ENCODE data around the gene C4B.
"Not testable (repeated sequence)": the region's sequence is repeated elsewhere in the genome, so short reads cannot be mapped to it uniquely, and the experiment has no call there.

C4B gene

DNA sequence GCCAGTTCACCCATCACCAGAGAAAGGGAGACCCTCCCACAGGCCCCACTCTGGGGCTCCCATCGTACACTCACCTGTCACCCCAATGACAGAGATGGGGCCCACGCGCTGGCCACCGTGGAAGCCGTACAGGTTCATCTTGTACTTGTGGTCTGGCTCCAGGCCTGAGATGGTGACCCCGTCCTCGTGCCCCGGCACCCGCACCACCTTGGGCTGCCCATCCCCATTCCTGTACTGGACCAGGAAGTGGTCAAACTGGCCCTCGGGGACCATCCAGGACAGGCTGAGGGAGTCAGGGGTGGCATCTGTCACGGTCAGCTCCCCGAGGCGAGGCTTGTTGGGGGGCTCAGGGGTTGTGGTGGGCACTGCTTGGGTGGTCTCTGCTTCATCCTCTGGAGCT is 38.7 kb downstream of the C4B start:
- not testable (repeated sequence) for H3K27me3 ChIP-seq (ENCODE audit: control insufficient read depth, insufficient read depth, low read length); H3K9ac ChIP-seq (ENCODE audit: low read length); H3K36me3 ChIP-seq (ENCODE audit: control insufficient read depth, insufficient read depth, low read length); H3K4me1 ChIP-seq (ENCODE audit: control insufficient read depth, insufficient read depth, low read length); H3K4me3 ChIP-seq (ENCODE audit: low read length); H3K27ac ChIP-seq (ENCODE audit: low read depth, low read length)

DNA sequence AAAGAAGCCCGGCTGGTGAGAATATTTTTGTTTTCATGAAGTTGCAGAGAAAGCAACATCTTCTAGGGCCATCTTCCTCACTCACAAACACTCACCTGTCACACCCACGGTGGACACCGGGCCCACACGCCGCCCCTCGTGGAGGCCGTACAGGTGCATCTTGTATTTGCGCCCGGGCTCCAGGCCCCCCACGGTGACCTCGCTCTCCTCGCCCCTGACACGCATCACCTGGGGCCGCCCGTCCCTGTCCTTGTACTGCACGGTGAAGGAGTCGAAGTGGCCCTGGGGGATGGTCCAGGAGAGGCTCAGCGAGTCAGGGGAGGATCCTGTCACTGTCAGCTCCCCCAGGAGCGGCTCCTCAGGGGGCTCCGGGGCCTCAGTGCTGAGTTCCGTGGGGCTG is 41.2 kb downstream of the C4B start:
- not testable (repeated sequence) for H3K4me3 ChIP-seq (ENCODE audit: low read length); H3K9ac ChIP-seq (ENCODE audit: low read length); H3K27ac ChIP-seq (ENCODE audit: low read depth, low read length); H3K4me1 ChIP-seq (ENCODE audit: control insufficient read depth, insufficient read depth, low read length); H3K36me3 ChIP-seq (ENCODE audit: control insufficient read depth, insufficient read depth, low read length); H3K27me3 ChIP-seq (ENCODE audit: control insufficient read depth, insufficient read depth, low read length)

DNA sequence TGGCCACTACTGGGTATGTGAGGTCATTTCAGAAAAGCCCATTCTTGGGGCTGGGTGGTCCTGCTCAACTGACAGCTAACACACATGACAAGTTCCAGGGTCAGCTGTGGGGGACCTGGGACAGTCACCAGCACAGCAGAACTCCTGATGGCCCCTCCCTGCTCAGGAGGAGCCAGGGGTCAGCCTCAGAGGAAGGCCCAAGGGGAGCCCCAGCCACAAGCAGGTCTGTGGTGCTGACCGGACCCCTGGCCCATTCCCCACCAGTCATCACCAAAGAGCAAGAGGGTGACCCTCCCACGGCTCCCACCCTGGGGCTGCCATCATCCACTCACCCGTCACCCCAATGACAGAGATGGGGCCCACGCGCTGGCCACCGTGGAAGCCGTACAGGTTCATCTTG is 41.7 kb downstream of the C4B start:
- Histone ChIP-seq H3K36me3 (ENCODE audit: control insufficient read depth, insufficient read depth, low read length) (peaks cover 3% of the 10 kb centered on the region), H3K27ac (ENCODE audit: low read depth, low read length) (no peak overlapping the region), H3K4me3 (ENCODE audit: low read length) (no peak overlapping the region), H3K4me1 (ENCODE audit: control insufficient read depth, insufficient read depth, low read length) (no peaks in the 10 kb centered on the region), H3K9ac (ENCODE audit: low read length) (no peak overlapping the region), H3K27me3 (ENCODE audit: control insufficient read depth, insufficient read depth, low read length) (peaks cover 2% of the 10 kb centered on the region)

DNA sequence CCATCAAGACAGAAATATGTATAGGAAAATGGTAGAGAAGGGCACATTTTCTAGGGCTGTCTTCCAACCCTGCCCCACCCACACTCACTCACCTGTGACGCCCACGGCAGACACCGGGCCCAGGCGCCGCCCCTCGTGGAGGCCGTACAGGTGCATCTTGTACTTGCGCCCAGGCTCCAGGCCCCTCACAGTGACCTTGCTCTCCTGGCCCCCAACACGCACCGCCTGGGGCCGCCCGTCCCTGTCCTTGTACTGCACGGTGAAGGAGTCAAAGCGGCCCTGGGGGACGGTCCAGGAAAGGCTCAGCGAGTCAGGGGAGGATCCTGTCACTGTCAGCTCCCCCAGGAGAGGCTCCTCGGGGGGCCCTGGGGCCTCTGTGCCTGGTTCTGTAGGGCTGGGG is 43.4 kb downstream of the C4B start:
- Histone ChIP-seq H3K4me3 (ENCODE audit: low read length) (no peak overlapping the region), H3K27ac (ENCODE audit: low read depth, low read length) (no peak overlapping the region), H3K9ac (ENCODE audit: low read length) (no peak overlapping the region), H3K27me3 (ENCODE audit: control insufficient read depth, insufficient read depth, low read length) (peaks cover 2% of the 10 kb centered on the region), H3K4me1 (ENCODE audit: control insufficient read depth, insufficient read depth, low read length) (no peaks in the 10 kb centered on the region), H3K36me3 (ENCODE audit: control insufficient read depth, insufficient read depth, low read length) (peaks cover 6% of the 10 kb centered on the region)

DNA sequence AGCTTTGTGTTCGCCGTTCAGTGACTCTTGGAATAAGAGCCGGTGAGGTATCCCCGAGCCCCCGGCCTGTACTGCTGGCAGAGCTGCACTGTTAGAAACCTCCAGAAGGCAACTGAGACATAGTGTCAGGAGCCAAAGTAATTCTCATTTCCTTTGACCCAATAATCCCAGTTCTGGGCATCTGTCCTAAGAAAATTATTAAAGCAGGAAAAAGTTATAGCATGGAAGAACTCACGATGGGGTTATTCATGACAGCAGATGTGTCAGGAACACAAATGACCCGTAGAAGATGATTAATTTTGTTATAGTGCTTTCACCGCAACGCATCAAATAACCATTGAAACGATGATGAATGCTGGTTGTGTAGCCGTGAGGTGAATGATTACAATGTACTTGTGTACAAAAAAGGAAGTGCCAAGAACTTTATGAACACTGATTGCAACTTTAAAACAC is 43.9 kb downstream of the C4B start:
- H3K36me3 ChIP-seq (ENCODE audit: control insufficient read depth, insufficient read depth, low read length), result peaks cover 6% of the 10 kb centered on the region
- no peaks in the 10 kb centered on the region for H3K4me1 ChIP-seq (ENCODE audit: control insufficient read depth, insufficient read depth, low read length)
- H3K9ac ChIP-seq (ENCODE audit: low read length), result no peak overlapping the region
- no peak overlapping the region for H3K4me3 ChIP-seq (ENCODE audit: low read length)
- peaks cover 2% of the 10 kb centered on the region for H3K27me3 ChIP-seq (ENCODE audit: control insufficient read depth, insufficient read depth, low read length)
- no peak overlapping the region for H3K27ac ChIP-seq (ENCODE audit: low read depth, low read length)

DNA sequence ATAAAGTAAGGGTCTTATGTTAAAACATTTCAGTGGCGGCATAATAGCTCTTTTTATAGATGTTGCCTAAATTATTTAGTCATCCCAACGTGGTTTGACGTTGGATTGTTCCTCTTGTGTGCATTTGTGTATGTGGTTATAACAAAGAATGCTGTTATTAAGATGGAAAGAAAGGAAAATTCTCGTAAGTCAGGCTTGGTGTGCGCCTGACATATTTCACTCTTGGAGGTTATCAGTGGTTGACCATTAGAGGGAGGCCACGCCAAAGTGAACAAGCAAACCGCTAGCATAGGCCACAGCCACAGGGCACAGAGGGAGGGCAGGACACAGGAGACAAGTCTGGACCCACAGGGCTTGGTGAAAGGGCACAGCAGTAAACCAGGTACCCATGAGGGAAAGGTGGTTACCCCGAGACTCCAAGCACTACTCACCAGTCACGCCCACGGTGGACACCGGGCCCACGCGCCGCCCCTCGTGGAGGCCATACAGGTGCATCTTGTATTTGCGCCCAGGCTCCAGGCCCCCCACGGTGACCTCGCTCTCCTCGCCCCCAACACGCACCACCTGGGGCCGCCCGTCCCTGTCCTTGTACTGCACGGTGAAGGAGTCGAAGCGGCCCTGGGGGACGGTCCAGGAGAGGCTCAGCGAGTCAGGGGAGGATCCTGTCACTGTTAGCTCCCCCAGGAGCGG is 46.5 kb downstream of the C4B start:
- H3K4me1 ChIP-seq (ENCODE audit: control insufficient read depth, insufficient read depth, low read length), result no peaks in the 10 kb centered on the region
- H3K36me3 ChIP-seq (ENCODE audit: control insufficient read depth, insufficient read depth, low read length), result peaks cover 10% of the 10 kb centered on the region
- no peaks in the 10 kb centered on the region for H3K27me3 ChIP-seq (ENCODE audit: control insufficient read depth, insufficient read depth, low read length)

DNA sequence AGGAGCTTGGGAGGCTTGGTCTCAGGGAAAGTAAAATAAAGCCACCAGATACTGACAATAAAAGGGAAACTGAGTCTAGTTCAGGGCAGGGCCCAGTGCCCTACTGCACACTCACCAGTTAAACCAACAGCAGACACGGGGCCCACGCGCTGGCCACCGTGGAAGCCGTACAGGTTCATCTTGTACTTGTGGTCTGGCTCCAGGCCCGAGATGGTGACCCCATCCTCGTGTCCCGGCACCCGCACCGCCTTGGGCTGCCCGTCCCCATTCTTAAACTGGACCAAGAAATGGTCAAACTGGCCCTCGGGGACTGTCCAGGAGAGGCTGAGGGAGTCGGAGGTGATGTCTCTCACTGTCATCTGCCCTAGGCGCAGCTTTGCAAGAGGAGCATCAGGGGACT is 50.1 kb downstream of the C4B start:
- Histone ChIP-seq H3K4me1 (ENCODE audit: control insufficient read depth, insufficient read depth, low read length) (no peaks in the 10 kb centered on the region), H3K27ac (ENCODE audit: low read depth, low read length) (no peak overlapping the region), H3K9ac (ENCODE audit: low read length) (no peak overlapping the region), H3K4me3 (ENCODE audit: low read length) (no peak overlapping the region), H3K36me3 (ENCODE audit: control insufficient read depth, insufficient read depth, low read length) (peaks cover 12% of the 10 kb centered on the region), H3K27me3 (ENCODE audit: control insufficient read depth, insufficient read depth, low read length) (no peaks in the 10 kb centered on the region)

More for the DNA sequence above, 46.5 kb downstream of the C4B start:
- no peak overlapping the region for H3K9ac ChIP-seq (ENCODE audit: low read length)
- H3K27ac ChIP-seq (ENCODE audit: low read depth, low read length), result no peak overlapping the region
- no peak overlapping the region for H3K4me3 ChIP-seq (ENCODE audit: low read length)

DNA sequence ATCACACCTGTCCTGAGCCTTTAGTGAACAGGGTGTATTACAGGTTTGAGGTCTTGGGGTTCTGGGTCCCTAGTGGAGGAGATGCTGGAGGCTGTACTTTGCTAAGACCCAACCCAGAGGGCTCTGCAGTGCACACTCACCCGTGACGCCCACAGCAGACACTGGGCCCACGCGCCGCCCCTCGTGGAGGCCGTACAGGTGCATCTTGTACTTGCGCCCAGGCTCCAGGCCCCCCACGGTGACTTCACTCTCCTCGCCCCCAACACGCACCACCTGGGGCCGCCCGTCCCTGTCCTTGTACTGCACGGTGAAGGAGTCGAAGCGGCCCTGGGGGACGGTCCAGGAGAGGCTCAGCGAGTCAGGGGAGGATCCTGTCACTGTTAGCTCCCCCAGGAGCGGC is 52.9 kb downstream of the C4B start:
- not testable (repeated sequence) for H3K9ac ChIP-seq (ENCODE audit: low read length); H3K27me3 ChIP-seq (ENCODE audit: control insufficient read depth, insufficient read depth, low read length); H3K4me3 ChIP-seq (ENCODE audit: low read length); H3K4me1 ChIP-seq (ENCODE audit: control insufficient read depth, insufficient read depth, low read length); H3K27ac ChIP-seq (ENCODE audit: low read depth, low read length); H3K36me3 ChIP-seq (ENCODE audit: control insufficient read depth, insufficient read depth, low read length)

DNA sequence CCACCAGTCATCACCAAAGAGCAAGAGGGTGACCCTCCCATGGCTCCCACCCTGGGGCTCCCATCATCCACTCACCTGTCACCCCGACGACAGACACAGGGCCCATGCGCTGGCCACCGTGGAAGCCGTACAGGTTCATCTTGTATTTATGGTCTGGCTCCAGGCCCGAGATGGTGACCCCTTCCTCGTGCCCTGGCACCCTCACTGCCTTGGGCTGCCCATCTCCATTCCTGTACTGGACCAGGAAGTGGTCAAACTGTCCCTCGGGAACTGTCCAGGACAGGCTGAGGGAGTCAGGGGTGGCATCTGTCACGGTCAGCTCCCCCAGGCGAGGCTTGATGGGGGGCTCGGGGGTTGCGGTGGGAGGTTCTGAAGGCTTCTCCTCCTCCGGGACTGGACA is 53.7 kb downstream of the C4B start:
- H3K4me3 ChIP-seq (ENCODE audit: low read length); H3K4me1 ChIP-seq (ENCODE audit: control insufficient read depth, insufficient read depth, low read length); H3K27me3 ChIP-seq (ENCODE audit: control insufficient read depth, insufficient read depth, low read length); H3K9ac ChIP-seq (ENCODE audit: low read length); H3K36me3 ChIP-seq (ENCODE audit: control insufficient read depth, insufficient read depth, low read length); H3K27ac ChIP-seq (ENCODE audit: low read depth, low read length): not testable (repeated sequence)

DNA sequence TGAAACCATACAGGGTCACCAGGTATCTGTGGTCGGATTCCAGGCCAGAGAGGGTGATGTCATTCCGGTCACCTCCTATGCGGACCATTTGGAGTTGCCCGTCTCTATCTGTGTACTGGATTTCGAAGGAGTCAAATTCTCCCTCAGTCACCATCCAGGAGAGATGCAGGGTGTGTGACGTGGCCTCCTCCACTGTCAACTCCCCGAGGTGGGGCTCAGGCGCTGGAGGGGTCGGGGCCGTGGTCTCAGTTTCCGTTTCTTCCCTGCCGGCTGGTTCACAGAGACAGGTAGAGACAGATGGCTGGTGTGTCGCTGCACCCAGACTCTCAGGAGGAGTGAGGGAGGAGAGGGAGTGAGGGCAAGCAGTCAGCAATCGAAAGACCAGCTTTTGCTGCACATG is 54.3 kb downstream of the C4B start:
- Histone ChIP-seq H3K27ac (ENCODE audit: low read depth, low read length) (no peak overlapping the region), H3K36me3 (ENCODE audit: control insufficient read depth, insufficient read depth, low read length) (peaks cover 8% of the 10 kb centered on the region), H3K27me3 (ENCODE audit: control insufficient read depth, insufficient read depth, low read length) (no peaks in the 10 kb centered on the region), H3K9ac (ENCODE audit: low read length) (no peak overlapping the region), H3K4me3 (ENCODE audit: low read length) (no peak overlapping the region), H3K4me1 (ENCODE audit: control insufficient read depth, insufficient read depth, low read length) (no peaks in the 10 kb centered on the region)

DNA sequence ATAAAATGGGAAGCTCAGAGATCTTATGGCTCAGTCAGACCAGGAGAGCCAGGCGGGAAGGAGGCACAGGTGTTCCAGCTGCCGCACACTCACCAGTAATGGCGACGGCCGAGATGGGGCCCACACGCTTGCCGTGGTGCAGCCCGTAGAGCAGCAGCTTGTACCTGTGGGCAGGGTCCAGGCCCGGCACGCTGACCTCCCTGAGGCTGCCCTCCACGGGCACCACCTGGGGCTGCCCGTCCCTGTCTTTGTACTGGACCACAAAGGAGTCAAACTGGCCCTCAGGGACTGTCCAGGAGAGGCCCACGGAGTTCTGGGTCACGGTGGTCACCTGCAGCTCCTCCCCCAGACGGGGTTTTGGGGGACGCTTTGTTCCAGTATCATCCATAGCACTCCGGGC is 54.9 kb downstream of the C4B start:
- H3K36me3 ChIP-seq (ENCODE audit: control insufficient read depth, insufficient read depth, low read length), result peaks cover 7% of the 10 kb centered on the region
- H3K4me3 ChIP-seq (ENCODE audit: low read length), result no peak overlapping the region
- H3K27me3 ChIP-seq (ENCODE audit: control insufficient read depth, insufficient read depth, low read length), result no peaks in the 10 kb centered on the region
- H3K9ac ChIP-seq (ENCODE audit: low read length), result no peak overlapping the region
- no peaks in the 10 kb centered on the region for H3K4me1 ChIP-seq (ENCODE audit: control insufficient read depth, insufficient read depth, low read length)
- no peak overlapping the region for H3K27ac ChIP-seq (ENCODE audit: low read depth, low read length)

DNA sequence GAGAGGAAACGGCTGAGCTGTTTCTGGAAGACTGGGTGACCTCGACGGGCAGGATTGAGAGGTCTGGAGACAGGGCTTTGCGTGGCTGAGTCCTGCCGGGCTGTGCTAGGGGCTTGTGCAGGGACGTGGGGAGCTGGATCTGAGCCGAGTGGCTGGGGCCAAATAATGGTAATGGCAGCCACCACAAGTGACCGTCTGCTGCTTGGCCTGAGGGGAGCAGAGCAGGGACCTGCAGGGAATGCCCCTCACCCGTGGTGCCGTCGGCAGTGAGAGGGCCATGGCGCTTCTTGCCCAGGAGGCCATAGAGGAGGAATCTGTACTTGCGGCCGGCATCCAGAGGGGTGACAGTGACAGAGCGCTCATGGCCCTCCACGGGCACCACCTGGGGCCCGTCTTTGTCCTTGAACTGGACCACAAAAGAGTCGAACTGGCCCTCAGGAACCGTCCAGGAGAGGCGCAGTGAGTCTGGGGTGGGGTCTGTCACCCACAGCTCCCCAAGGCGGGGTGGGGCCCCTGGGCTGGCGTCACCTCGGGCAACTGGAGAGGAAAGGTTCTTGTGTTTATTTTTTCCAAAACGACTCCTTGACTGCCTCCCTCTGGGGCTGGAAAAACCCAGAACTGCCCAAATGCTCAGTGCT is 55.4 kb downstream of the C4B start:
- no peaks in the 10 kb centered on the region for H3K4me1 ChIP-seq (ENCODE audit: control insufficient read depth, insufficient read depth, low read length)
- H3K27ac ChIP-seq (ENCODE audit: low read depth, low read length), result no peak overlapping the region
- no peaks in the 10 kb centered on the region for H3K27me3 ChIP-seq (ENCODE audit: control insufficient read depth, insufficient read depth, low read length)
- peaks cover 4% of the 10 kb centered on the region for H3K36me3 ChIP-seq (ENCODE audit: control insufficient read depth, insufficient read depth, low read length)
- no peak overlapping the region for H3K9ac ChIP-seq (ENCODE audit: low read length)
- H3K4me3 ChIP-seq (ENCODE audit: low read length), result no peak overlapping the region
